Omental fat pad (tissue), 4 donors: Measurements from ENCODE around the gene SAP25. TPM values are rescaled to one million over a fixed set of nuclear protein-coding genes. Genes with fewer than 3 reads are reported as not detected.

Source experiments
- ATAC-seq: fragments of 150-250 bp; one replicate; pipeline ENCODE4 v1.9.1; 2016; ENCODE audit warnings: mild to moderate bottlenecking, moderate library complexity; ENCODE audit not compliant: low FRiP score
- DNase-seq: peaks from one replicate; pipeline ENCODE4 v3.0.0-alpha.2; 2019; ENCODE audit warnings: low spot score
- CTCF ChIP-seq, 3 donors: fragments of 450-650 bp; IDR thresholded peaks; one replicate each; pipeline ENCODE4 v1.5.1; 2016 to 2017; ENCODE audit warnings: antibody characterized with exemption in 3 of 3, mild to moderate bottlenecking in 3 of 3, moderate library complexity in 2 of 3
- total RNA-seq, 4 donors: library from RNA; depleted of rRNA; stranded (reverse); fragments of >200 nt; gene quantifications; one replicate each; pipeline ENCODE4 v1.1.0, GENCODE V29; 2016

SAP25 gene
- total RNA-seq, 4 donors from 2014 or later, result 1.1 to 4.7 (median 1.7) TPM; not detected in 1

GRCh38 chr7:100580466-100581283, 7.0 kb upstream of the SAP25 start:
- ATAC-seq (no peak), DNase-seq (no peak)
- no peak for TF ChIP-seq CTCF (IDR thresholded peaks at IDR 0.05)

GRCh38 chr7:100578246-100579183, 4.8 kb upstream of the SAP25 start:
- DNase-seq (no peak), ATAC-seq (no peak)
- TF ChIP-seq CTCF (IDR thresholded peaks at IDR 0.05), result no peak

GRCh38 chr7:100577507-100577906, 3.8 kb upstream of the SAP25 start:
- no peak for TF ChIP-seq CTCF (IDR thresholded peaks at IDR 0.05)
- DNase-seq (no peak), ATAC-seq (no peak)

GRCh38 chr7:100577103-100577502, 3.4 kb upstream of the SAP25 start:
- DNase-seq (no peak), ATAC-seq (no peak)
- no peak for TF ChIP-seq CTCF (IDR thresholded peaks at IDR 0.05)

GRCh38 chr7:100576384-100576993, 2.8 kb upstream of the SAP25 start:
- no peak for ATAC-seq
- DNase-seq, result no peak
- TF ChIP-seq CTCF (IDR thresholded peaks at IDR 0.05), result no peak

GRCh38 chr7:100575746-100576383, 2.2 kb upstream of the SAP25 start:
- TF ChIP-seq CTCF (IDR thresholded peaks at IDR 0.05), result no peak
- ATAC-seq (no peak), DNase-seq (no peak)
